ENCODE measurements around the gene STK39.

- TF ChIP-seq CTCF (conservative IDR thresholded peaks at IDR 0.05) (no peak), ZFX (IDR thresholded peaks at IDR 0.05) (no peak)
Measured at GRCh38 chr2:168215813-168216212, 31.6 kb downstream of the STK39 start.

All from C4-2B (cell line).